Stimulated activated naive CD4-positive, alpha-beta T cell treated with Interleukin-2 at 50 U/mL for 16 hours (primary cell): Measurements from ENCODE around the gene ARHGEF26.

Source experiments
- DNase-seq: peaks from one replicate; lab custom pipeline; 2025; lab: John Stamatoyannopoulos, UW

Gene ARHGEF26

GRCh38 chr3:154156530-154156929, 35.3 kb downstream of the ARHGEF26 start:
- DNase-seq: no peak

- DNase-seq: no peak
These were observed 40.6 kb downstream of the ARHGEF26 start for GRCh38 chr3:154161806-154162205.

- DNase-seq: no peak
These were observed 43.2 kb downstream of the ARHGEF26 start for GRCh38 chr3:154164387-154164786.

- no peak for DNase-seq
These were observed 48.0 kb downstream of the ARHGEF26 start for GRCh38 chr3:154168998-154169795.

GRCh38 chr3:154169796-154170110, 48.6 kb downstream of the ARHGEF26 start:
- no peak for DNase-seq

GRCh38 chr3:154170300-154170699, 49.1 kb downstream of the ARHGEF26 start:
- no peak for DNase-seq

- DNase-seq: no peak
These were observed 53.9 kb downstream of the ARHGEF26 start for GRCh38 chr3:154175041-154175440.

GRCh38 chr3:154176036-154176435, 54.8 kb downstream of the ARHGEF26 start:
- DNase-seq: no peak

- DNase-seq: no peak
These were observed 56.2 kb downstream of the ARHGEF26 start for GRCh38 chr3:154177406-154177805.

GRCh38 chr3:154178172-154178571, 57.0 kb downstream of the ARHGEF26 start:
- DNase-seq: no peak

- no peak for DNase-seq
These were observed 59.9 kb downstream of the ARHGEF26 start for GRCh38 chr3:154180836-154181691.

- DNase-seq: no peak
These were observed 61.2 kb downstream of the ARHGEF26 start for GRCh38 chr3:154182322-154182922.

GRCh38 chr3:154182975-154183374, 61.8 kb downstream of the ARHGEF26 start:
- no peak for DNase-seq

GRCh38 chr3:154184582-154184981, 63.4 kb downstream of the ARHGEF26 start:
- no peak for DNase-seq

GRCh38 chr3:154188437-154188836, 67.2 kb downstream of the ARHGEF26 start:
- DNase-seq: no peak

GRCh38 chr3:154188846-154189245, 67.7 kb downstream of the ARHGEF26 start:
- no peak for DNase-seq

- DNase-seq: no peak
These were observed 70.3 kb downstream of the ARHGEF26 start for GRCh38 chr3:154191520-154191919.

- no peak for DNase-seq
These were observed 71.0 kb downstream of the ARHGEF26 start for GRCh38 chr3:154192225-154192624.

GRCh38 chr3:154193000-154193615, 71.9 kb downstream of the ARHGEF26 start:
- DNase-seq: no peak

GRCh38 chr3:154194877-154195276, 73.7 kb downstream of the ARHGEF26 start:
- DNase-seq: no peak

GRCh38 chr3:154195620-154196356, 74.6 kb downstream of the ARHGEF26 start:
- DNase-seq: no peak

- no peak for DNase-seq
These were observed 76.6 kb downstream of the ARHGEF26 start for GRCh38 chr3:154197751-154198150.
